ENCODE results near the gene OLR1.

DNA sequence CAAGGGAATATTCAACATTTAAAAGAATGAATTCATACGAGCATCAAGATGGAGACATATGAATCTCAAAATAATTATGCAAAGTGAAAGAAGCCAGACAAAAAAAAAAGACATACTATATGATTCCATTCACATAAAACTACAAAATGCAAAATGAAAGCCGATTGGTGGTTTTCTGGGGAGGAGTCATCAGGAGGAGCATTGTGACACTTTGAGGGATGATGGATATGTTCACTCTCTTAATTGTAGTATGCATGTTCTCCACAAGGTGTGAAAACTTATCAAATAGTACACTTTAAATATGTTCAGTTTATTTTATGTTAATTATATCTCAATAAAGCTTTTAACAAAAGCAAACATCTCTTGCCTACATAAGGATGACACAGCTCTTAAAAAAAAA, 13.5 kb downstream of the OLR1 start:
- TF ChIP-seq, protein P1, sequence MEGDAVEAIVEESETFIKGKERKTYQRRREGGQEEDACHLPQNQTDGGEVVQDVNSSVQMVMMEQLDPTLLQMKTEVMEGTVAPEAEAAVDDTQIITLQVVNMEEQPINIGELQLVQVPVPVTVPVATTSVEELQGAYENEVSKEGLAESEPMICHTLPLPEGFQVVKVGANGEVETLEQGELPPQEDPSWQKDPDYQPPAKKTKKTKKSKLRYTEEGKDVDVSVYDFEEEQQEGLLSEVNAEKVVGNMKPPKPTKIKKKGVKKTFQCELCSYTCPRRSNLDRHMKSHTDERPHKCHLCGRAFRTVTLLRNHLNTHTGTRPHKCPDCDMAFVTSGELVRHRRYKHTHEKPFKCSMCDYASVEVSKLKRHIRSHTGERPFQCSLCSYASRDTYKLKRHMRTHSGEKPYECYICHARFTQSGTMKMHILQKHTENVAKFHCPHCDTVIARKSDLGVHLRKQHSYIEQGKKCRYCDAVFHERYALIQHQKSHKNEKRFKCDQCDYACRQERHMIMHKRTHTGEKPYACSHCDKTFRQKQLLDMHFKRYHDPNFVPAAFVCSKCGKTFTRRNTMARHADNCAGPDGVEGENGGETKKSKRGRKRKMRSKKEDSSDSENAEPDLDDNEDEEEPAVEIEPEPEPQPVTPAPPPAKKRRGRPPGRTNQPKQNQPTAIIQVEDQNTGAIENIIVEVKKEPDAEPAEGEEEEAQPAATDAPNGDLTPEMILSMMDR (IDR thresholded peaks at IDR 0.05) = peak in 1 of 6 experiments; percentile 18
- no peak for TF ChIP-seq POLR2A (IDR thresholded peaks at IDR 0.05)

Measured in esophagus squamous epithelium (tissue), 4 donors.